Ectodermal cell (in vitro differentiated cells): ENCODE measurements around the gene R3HDM1.

ENCODE experiments used
- H3K27ac ChIP-seq: 2 replicates; pipeline ENCODE4 v1.7.0; 2013; ENCODE audit warnings: mild to moderate bottlenecking, low read depth, low read length; ENCODE audit not compliant: insufficient read depth, poor library complexity, severe bottlenecking
- H3K27me3 ChIP-seq: 2 replicates; pipeline ENCODE4 v1.7.0; 2013; ENCODE audit warnings: mild to moderate bottlenecking, low read length; ENCODE audit not compliant: insufficient read depth, control insufficient read depth, poor library complexity, severe bottlenecking
- H3K36me3 ChIP-seq: one replicate; pipeline ENCODE4 v1.7.0; 2013; ENCODE audit warnings: low read length; ENCODE audit not compliant: control insufficient read depth, insufficient read depth
- H3K4me1 ChIP-seq: one replicate; pipeline ENCODE4 v1.7.0; 2013; ENCODE audit warnings: low read length; ENCODE audit not compliant: control insufficient read depth, insufficient read depth
- H3K4me3 ChIP-seq: 2 replicates; pipeline ENCODE4 v1.7.0; 2013; ENCODE audit warnings: low read depth, low read length, control low read depth; ENCODE audit not compliant: insufficient read depth
- H3K9me3 ChIP-seq: 2 replicates; pipeline ENCODE4 v1.7.0; 2013; ENCODE audit warnings: mild to moderate bottlenecking, low read length, moderate library complexity; ENCODE audit not compliant: control insufficient read depth
- WGBS, 2 experiments: methylation state at CpG; one replicate each; pipeline ENCODE4 v1.1.7; 2013; ENCODE audit warnings: missing lambda C conversion rate in 2 of 2; 5-methylcytosine and 5-hydroxymethylcytosine counted together

The R3HDM1 gene

GRCh38 chr2:135657806-135658582, 126.7 kb downstream of the R3HDM1 start:
- WGBS, 2 experiments, result 93 to 97% methylated on average over 12 of the region's 12 CpGs
- peaks cover 9% of the 10 kb centered on the region for H3K36me3 ChIP-seq

GRCh38 chr2:135662088-135662487, 130.8 kb downstream of the R3HDM1 start:
- no peaks in the 10 kb centered on the region for H3K9me3 ChIP-seq
- H3K27ac ChIP-seq, result no peak overlapping the region
- peaks cover 12% of the 10 kb centered on the region for H3K36me3 ChIP-seq
- no peaks in the 10 kb centered on the region for H3K4me1 ChIP-seq
- 88 to 94% methylated on average over 1 of the region's 1 CpG for WGBS, 2 experiments
- H3K4me3 ChIP-seq, result no peak overlapping the region
- H3K27me3 ChIP-seq, result no peaks in the 10 kb centered on the region

More at GRCh38 chr2:135657806-135658582, 126.7 kb downstream of the R3HDM1 start:
- Histone ChIP-seq H3K4me1 (no peaks in the 10 kb centered on the region), H3K9me3 (no peaks in the 10 kb centered on the region), H3K27ac (no peak overlapping the region), H3K27me3 (no peaks in the 10 kb centered on the region), H3K4me3 (no peak overlapping the region)

GRCh38 chr2:135663148-135663700, 131.9 kb downstream of the R3HDM1 start:
- Histone ChIP-seq H3K9me3 (no peaks in the 10 kb centered on the region), H3K27me3 (no peaks in the 10 kb centered on the region)

GRCh38 chr2:135664623-135665068, 133.4 kb downstream of the R3HDM1 start:
- H3K4me3 ChIP-seq, result no peak overlapping the region
- no peaks in the 10 kb centered on the region for H3K4me1 ChIP-seq
- H3K27ac ChIP-seq, result no peak overlapping the region
- peaks cover 12% of the 10 kb centered on the region for H3K36me3 ChIP-seq
- H3K9me3 ChIP-seq, result no peaks in the 10 kb centered on the region
- H3K27me3 ChIP-seq, result no peaks in the 10 kb centered on the region

More at GRCh38 chr2:135663148-135663700, 131.9 kb downstream of the R3HDM1 start:
- peaks cover 12% of the 10 kb centered on the region for H3K36me3 ChIP-seq
- no peaks in the 10 kb centered on the region for H3K4me1 ChIP-seq
- no peak overlapping the region for H3K4me3 ChIP-seq
- no peak overlapping the region for H3K27ac ChIP-seq

GRCh38 chr2:135667045-135667444, 135.8 kb downstream of the R3HDM1 start:
- Histone ChIP-seq H3K27me3 (no peaks in the 10 kb centered on the region), H3K4me1 (no peaks in the 10 kb centered on the region), H3K9me3 (no peaks in the 10 kb centered on the region), H3K4me3 (no peak overlapping the region), H3K27ac (no peak overlapping the region), H3K36me3 (peaks cover 12% of the 10 kb centered on the region)

GRCh38 chr2:135674453-135674852, 143.2 kb downstream of the R3HDM1 start:
- no CpG with 5 or more reads among the region's 1 CpG for WGBS, 2 experiments
- Histone ChIP-seq H3K36me3 (peaks cover 4% of the 10 kb centered on the region), H3K4me3 (no peak overlapping the region), H3K27ac (no peak overlapping the region), H3K9me3 (no peaks in the 10 kb centered on the region), H3K4me1 (no peaks in the 10 kb centered on the region), H3K27me3 (no peaks in the 10 kb centered on the region)

- H3K9me3 ChIP-seq, result no peaks in the 10 kb centered on the region
- no peak overlapping the region for H3K4me3 ChIP-seq
- H3K27me3 ChIP-seq, result no peaks in the 10 kb centered on the region
- no peak overlapping the region for H3K27ac ChIP-seq
- H3K4me1 ChIP-seq, result no peaks in the 10 kb centered on the region
- 96 to 97% methylated on average over 2 of the region's 3 CpGs for WGBS, 2 experiments
- H3K36me3 ChIP-seq, result peaks cover 15% of the 10 kb centered on the region
These were observed 144.7 kb downstream of the R3HDM1 start for GRCh38 chr2:135676031-135676430.

GRCh38 chr2:135679125-135679524, 147.8 kb downstream of the R3HDM1 start:
- Histone ChIP-seq H3K9me3 (no peaks in the 10 kb centered on the region), H3K4me3 (no peak overlapping the region), H3K27me3 (no peaks in the 10 kb centered on the region), H3K4me1 (no peaks in the 10 kb centered on the region), H3K36me3 (peaks cover 19% of the 10 kb centered on the region), H3K27ac (no peak overlapping the region)
- WGBS, 2 experiments, result 94 to 96% methylated on average over 2 of the region's 2 CpGs

GRCh38 chr2:135685361-135685760, 154.1 kb downstream of the R3HDM1 start:
- H3K36me3 ChIP-seq, result peaks cover 9% of the 10 kb centered on the region
- no peak overlapping the region for H3K4me3 ChIP-seq
- H3K9me3 ChIP-seq, result no peaks in the 10 kb centered on the region
- no peaks in the 10 kb centered on the region for H3K4me1 ChIP-seq
- H3K27me3 ChIP-seq, result no peaks in the 10 kb centered on the region
- WGBS, 2 experiments, result 100% methylated on average over 1 of the region's 1 CpG; no CpG with 5 or more reads in 1 of the 2 experiments
- H3K27ac ChIP-seq, result no peak overlapping the region

GRCh38 chr2:135688978-135689377, 157.7 kb downstream of the R3HDM1 start:
- no peaks in the 10 kb centered on the region for H3K36me3 ChIP-seq
- no peaks in the 10 kb centered on the region for H3K4me1 ChIP-seq
- H3K27ac ChIP-seq, result no peak overlapping the region
- no peak overlapping the region for H3K4me3 ChIP-seq
- H3K9me3 ChIP-seq, result no peaks in the 10 kb centered on the region
- H3K27me3 ChIP-seq, result no peaks in the 10 kb centered on the region
